ENCODE measurements around the gene CCDC158. TPM values are rescaled to one million over a fixed set of nuclear protein-coding genes. Genes with fewer than 3 reads are reported as not detected.

Gene CCDC158
- total RNA-seq, 1 donor from 2014 or later = not detected

GRCh38 chr4:76266627-76267026 lies 154.3 kb downstream of the CCDC158 start:
- H3K9me3 Mint-ChIP-seq = no peaks in the 10 kb centered on the region
- ChIA-PET POLR2A (no interaction called here), CTCF (no interaction called here)
- ATAC-seq (ENCODE audit: low read depth) (no peak), DNase-seq (no peak)
- TF ChIP-seq CTCF (IDR thresholded peaks at IDR 0.05) = no peak
- H3K27ac Mint-ChIP-seq = no peak overlapping the region
- no peak overlapping the region for H3K4me3 Mint-ChIP-seq
- H3K36me3 Mint-ChIP-seq (ENCODE audit: low read depth) = no peaks in the 10 kb centered on the region
- intact Hi-C loops (cut with micrococcal nuclease) = no loop called here
- no peaks in the 10 kb centered on the region for H3K4me1 Mint-ChIP-seq
- H3K27me3 Mint-ChIP-seq = peaks cover 6% of the 10 kb centered on the region

GRCh38 chr4:76265631-76266218 lies 155.2 kb downstream of the CCDC158 start:
- no peak overlapping the region for H3K27ac Mint-ChIP-seq
- intact Hi-C loops (cut with micrococcal nuclease) = no loop called here
- POLR2A ChIA-PET = no interaction called here
- H3K4me1 Mint-ChIP-seq = no peaks in the 10 kb centered on the region
- H3K27me3 Mint-ChIP-seq = peaks cover 2% of the 10 kb centered on the region
- CTCF ChIA-PET = no interaction called here
- TF ChIP-seq CTCF (IDR thresholded peaks at IDR 0.05) = no peak
- no peak overlapping the region for H3K4me3 Mint-ChIP-seq
- ATAC-seq (ENCODE audit: low read depth) (no peak), DNase-seq (no peak)
- no peaks in the 10 kb centered on the region for H3K9me3 Mint-ChIP-seq
- H3K36me3 Mint-ChIP-seq (ENCODE audit: low read depth) = no peaks in the 10 kb centered on the region

Other genes starting within 250 kb of the CCDC158 start
- gene SCARB2, start 207.3 kb downstream of the CCDC158 start, total RNA-seq = 17.2 and 21.8 TPM in 2 replicates
- 0.39 TPM in 1 of 2 replicates, not detected in the other for gene FAM47E, start 169.4 kb downstream of the CCDC158 start, total RNA-seq
- gene STBD1, start 114.4 kb downstream of the CCDC158 start, total RNA-seq = 0.09 TPM in 1 of 2 replicates, not detected in the other
- gene SHROOM3, start 14.1 kb upstream of the CCDC158 start, total RNA-seq = 0.55 and 0.66 TPM in 2 replicates

All from activated B cell treated with CpG ODN at 0.5 μM for 24 hours (primary cell).